ENCODE results near the gene NPLOC4. TPM values are rescaled to one million over a fixed set of nuclear protein-coding genes. Genes with fewer than 3 reads are reported as not detected.

NPLOC4 gene
- total and polyA plus RNA-seq, 2 of the 8 experiments (the other 6 are each of a cell fraction or from before 2014, with no cell fraction given): 70.7 to 92.7 TPM

DNA sequence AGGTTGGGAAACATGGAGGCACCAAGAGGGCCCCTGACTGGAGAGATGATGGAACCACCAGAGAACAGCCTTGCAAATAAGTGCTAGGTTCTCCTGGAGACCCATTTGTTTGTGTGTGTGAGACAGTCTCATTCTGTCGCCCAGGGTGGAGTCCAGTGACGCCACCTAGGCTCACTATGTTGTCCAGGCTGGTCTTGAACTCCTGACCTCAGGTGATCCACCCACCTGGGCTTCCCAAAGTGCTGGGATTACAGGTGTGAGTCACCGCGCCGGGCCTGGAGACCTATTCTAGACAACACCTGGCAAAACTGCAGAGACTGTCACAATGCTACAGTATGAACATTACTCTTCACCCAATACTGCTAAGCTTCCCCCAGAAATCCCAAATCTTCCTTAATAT lies 1.5 kb downstream of the NPLOC4 start:
- no peaks in the 10 kb centered on the region for H4K20me1 ChIP-seq (replicated peaks in 1 of 2; ENCODE audit: control insufficient read depth in 1 of 2, insufficient read depth in 2 of 2, low read length in 2 of 2)
- H4K8ac ChIP-seq (ENCODE audit: extremely low read depth, insufficient read depth, low read length): no peak overlapping the region
- no peak overlapping the region for H3K18ac ChIP-seq (ENCODE audit: extremely low read depth, low read length)
- H3K23me2 ChIP-seq (ENCODE audit: low read depth, low read length): peaks cover 3% of the 10 kb centered on the region; the same call in 1 of the 2 replicates
- no peak overlapping the region for H3K4ac ChIP-seq (replicated peaks; ENCODE audit: insufficient read length, low read depth, low read length)
- H3K14ac ChIP-seq (ENCODE audit: insufficient read length): no peak overlapping the region
- ChIA-PET POLR2A (ENCODE audit: partially characterized antibody) (interaction anchor here (0.7 to 2.8 kb wide), 5 partner anchors 10 to 97 kb away, joined by 3 to 11 read pairs (median 5); partner anchors contain the start of gene FAAP100), CTCF (ENCODE audit: partially characterized antibody) (interaction anchor here (1.2 to 1.5 kb wide), 2 partner anchors 12 to 33 kb away, joined by 3 to 5 read pairs; no protein-coding TSS in a partner anchor)
- H2BK12ac ChIP-seq (ENCODE audit: low read depth, low read length): no peak overlapping the region
- H3K36me3 ChIP-seq (ENCODE audit: control insufficient read depth in 2 of 4, insufficient read depth in 4 of 4, low read length in 3 of 4): peaks cover 0 to 5% (median 0%) of the 10 kb centered on the region in 4 experiments; a peak in 1 of 8 replicates
- H3K4me2 ChIP-seq (ENCODE audit: insufficient read depth in 1 of 2, low read depth in 2 of 2, low read length in 2 of 2): peak overlapping the region; percentile 72 to 74; a peak in 3 of 4 replicates
- no peak for FAIRE-seq
- peak overlapping the region in 3 of 4 experiments; percentile 78 to 95 (median 79); a peak in 4 of 8 replicates for H3K4me3 ChIP-seq (ENCODE audit: extremely low read depth in 1 of 4, insufficient read depth in 2 of 4, low read depth in 3 of 4, low read length in 4 of 4)
- no peak overlapping the region for H2BK120ac ChIP-seq (replicated peaks; ENCODE audit: low read depth, low read length)
- H2AFZ ChIP-seq (ENCODE audit: low read length): no peak overlapping the region
- H3K23ac ChIP-seq (ENCODE audit: insufficient read length): no peak overlapping the region
- no peaks in the 10 kb centered on the region for H3K27me3 ChIP-seq (replicated peaks in 1 of 4; ENCODE audit: control insufficient read depth in 3 of 4, extremely low read depth in 1 of 4, insufficient read depth in 3 of 4, low read length in 3 of 4)
- H3K9me3 ChIP-seq (ENCODE audit: insufficient read depth in 2 of 2, low read depth in 1 of 2, low read length in 1 of 2): no peaks in the 10 kb centered on the region
- no peak overlapping the region for H3K27ac ChIP-seq (ENCODE audit: low read depth, low read length)
- peaks cover 7 to 47% of the 10 kb centered on the region in 2 experiments for H3K79me2 ChIP-seq (ENCODE audit: control insufficient read depth in 1 of 2, insufficient read depth in 2 of 2, low read length in 2 of 2)
- no peak overlapping the region for H3K9ac ChIP-seq (replicated peaks in 1 of 4; ENCODE audit: extremely low read depth in 1 of 4, low read depth in 3 of 4, low read length in 3 of 4)
- no peak overlapping the region for H2BK20ac ChIP-seq (ENCODE audit: low read length)
- H3K4me1 ChIP-seq (replicated peaks in 1 of 4; ENCODE audit: control insufficient read depth in 3 of 4, insufficient read depth in 4 of 4, low read length in 3 of 4): no peaks in the 10 kb centered on the region
- DNase-seq (ENCODE audit: low read depth in 1 of 2, low spot score in 2 of 2): no peak
- no peak overlapping the region for H2BK5ac ChIP-seq (ENCODE audit: low read depth, low read length)
- 90% methylated on average over 5 of the region's 5 CpGs; no CpG with 5 or more reads in 1 of the 2 experiments for WGBS, 2 experiments (ENCODE audit: extremely low coverage in 1 of 2, insufficient coverage in 1 of 2, insufficient read length in 1 of 2, insufficient replicate concordance in 2 of 2, low coverage in 1 of 2, low lambda C conversion rate in 2 of 2, missing lambda C conversion rate in 1 of 2)
- no peak overlapping the region for H4K91ac ChIP-seq (replicated peaks; ENCODE audit: insufficient read length, low read length)
- H3K79me1 ChIP-seq (ENCODE audit: low read depth, low read length): peaks cover 4% of the 10 kb centered on the region
- no peak overlapping the region for H4K5ac ChIP-seq (ENCODE audit: insufficient read length, low read depth, low read length)
- H2AK5ac ChIP-seq (ENCODE audit: low read depth, low read length): no peak overlapping the region
- H2BK15ac ChIP-seq (ENCODE audit: low read length): no peak overlapping the region
- no peak overlapping the region for H3K56ac ChIP-seq (replicated peaks; ENCODE audit: insufficient read length, low read depth, low read length)
- TF ChIP-seq NANOG (IDR thresholded peaks at IDR 0.05; ENCODE audit: insufficient read depth, low read depth, low read length, poor library complexity, severe bottlenecking) (no peak), SRF (IDR thresholded peaks at IDR 0.05; ENCODE audit: low read depth, low read length) (no peak), SP1 (IDR thresholded peaks at IDR 0.05; ENCODE audit: low read depth, low read length) (no peak), SIX5 (IDR thresholded peaks at IDR 0.05; ENCODE audit: low read depth, low read length) (no peak), CBX8 (IDR thresholded peaks at IDR 0.05; ENCODE audit: borderline replicate concordance, low read depth, low read length) (no peak), RBBP5 (IDR thresholded peaks at IDR 0.05; ENCODE audit: borderline replicate concordance, low read depth, low read length) (no peak), SP2 (IDR thresholded peaks at IDR 0.05; ENCODE audit: low read length) (no peak), MAFK (IDR thresholded peaks at IDR 0.05; ENCODE audit: low read depth, low read length) (no peak), CTBP2 (IDR thresholded peaks at IDR 0.05; ENCODE audit: borderline replicate concordance, insufficient read depth, insufficient read length, low read length) (no peak), EZH2 (IDR thresholded peaks at IDR 0.05; ENCODE audit: low read depth, low read length, severe bottlenecking) (no peak), YY1 (IDR thresholded peaks at IDR 0.05; ENCODE audit: low read depth, low read length) (no peak), ASH2L (IDR thresholded peaks at IDR 0.05; ENCODE audit: low read length) (no peak), FOSL1 (IDR thresholded peaks at IDR 0.05; ENCODE audit: insufficient read depth, low read depth, low read length) (no peak), GTF2F1 (IDR thresholded peaks at IDR 0.05; ENCODE audit: borderline replicate concordance, low read depth, low read length) (no peak), TAF1 (IDR thresholded peaks at IDR 0.05; ENCODE audit: low read depth, low read length) (no peak)

All from H1 (cell line).